HCT116 (cell line): ENCODE measurements around the gene PRPF19. TPM values are rescaled to one million over a fixed set of nuclear protein-coding genes. Genes with fewer than 3 reads are reported as not detected.

Experiments
- ATAC-seq: fragments of 200-7000 bp; cut with Tn5 transposase; 2 replicates; pipeline ENCODE4 v1.9.1; 2020; ENCODE audit warnings: mild to moderate bottlenecking, moderate library complexity
- BruUV-seq: library from RNA; stranded (reverse); fragments of 400-500 nt; replicated peaks from 2 replicates; lab custom pipeline; 2021; lab: Mats Ljungman, UMichigan
- CTCF ChIA-PET: fragments of 300-600 bp; sonication (Branson Sonifier 250); formaldehyde crosslinking; loops from one replicate; lab custom pipeline; 2021; ENCODE audit warnings: antibody characterized with exemption; lab: Charles Lee
- POLR2A ChIA-PET: fragments of 300-600, 350-600 bp; sonication (Branson Sonifier 250); formaldehyde crosslinking; loops from one replicate; lab custom pipeline; 2021; ENCODE audit warnings: antibody characterized with exemption; lab: Charles Lee
- RAD21 ChIA-PET, 2 experiments: fragments of 300-600 bp; sonication (Branson Sonifier 250); formaldehyde crosslinking; loops; one replicate each; lab custom pipeline; 2023; ENCODE audit warnings: low total read pairs in 2 of 2; ENCODE audit not compliant: uncharacterized antibody in 2 of 2, unreplicated experiment in 2 of 2, low non-redundant PET in 1 of 2; lab: Charles Lee
- DNase-seq: peaks from one replicate; pipeline ENCODE4 v3.0.0-alpha.2; 2010; ENCODE audit warnings: low read depth, low spot score
- H2AFZ ChIP-seq: fragments of 200-600 bp; shearing (Covaris generic), sonication (generic); 2 replicates; pipeline ENCODE4 v1.6.1; 2017; ENCODE audit warnings: low read depth, mixed run types, mixed read lengths, antibody characterized with exemption, low read length; ENCODE audit not compliant: poor library complexity, severe bottlenecking
- H3K27ac ChIP-seq: 2 replicates; pipeline ENCODE4 v1.5.1; 2012; ENCODE audit warnings: low read depth, low read length
- H3K27me3 ChIP-seq: fragments of 200-600 bp; sonication (generic); 2 replicates; pipeline ENCODE4 v1.6.1; 2016; ENCODE audit warnings: mixed run types, low read length, mixed read lengths; ENCODE audit not compliant: insufficient read depth
- H3K36me3 ChIP-seq, 2 experiments: fragments of 200-500 bp in 1 of 2; fragments of 200-600 bp in 1 of 2; sonication (Bioruptor generic) in 1 of 2; sonication (generic) in 1 of 2; 2 replicates each; pipeline versions ENCODE4 v1.5.1 to v1.6.1; 2014 to 2016; ENCODE audit warnings: low read length in 2 of 2, inconsistent platforms in 1 of 2, mixed read lengths in 1 of 2, mixed run types in 1 of 2; ENCODE audit not compliant: insufficient read depth in 2 of 2, control insufficient read depth in 1 of 2
- H3K4me1 ChIP-seq, 2 experiments: fragments of 200-600 bp in 1 of 2; sonication (generic) in 1 of 2; 2 replicates each; pipeline versions ENCODE4 v1.5.1 to v1.6.1; 2012 to 2017; ENCODE audit warnings: low read length in 2 of 2, inconsistent platforms in 1 of 2, mild to moderate bottlenecking in 1 of 2, mixed read lengths in 1 of 2, mixed run types in 1 of 2, moderate library complexity in 1 of 2; ENCODE audit not compliant: insufficient read depth in 2 of 2, control insufficient read depth in 1 of 2
- H3K4me2 ChIP-seq: fragments of 200-600 bp; sonication (generic); 2 replicates; pipeline ENCODE4 v1.6.1; 2017; ENCODE audit warnings: mixed run types, low read length, mixed read lengths
- H3K4me3 ChIP-seq, 2 experiments: fragments of 200-600 bp in 1 of 2; sonication (generic) in 1 of 2; replicated peaks in 1 of 2; 2 replicates each; pipeline ENCODE4 v1.5.1; 2011 to 2016; ENCODE audit warnings: low read length in 2 of 2, control low read depth in 1 of 2, low read depth in 1 of 2, mild to moderate bottlenecking in 1 of 2, mixed read lengths in 1 of 2, mixed run types in 1 of 2
- H3K79me2 ChIP-seq: fragments of 200-600 bp; sonication (generic); 2 replicates; pipeline ENCODE4 v1.6.1; 2017; ENCODE audit warnings: mild to moderate bottlenecking, mixed run types, low read length, moderate library complexity, mixed read lengths; ENCODE audit not compliant: insufficient read depth
- H3K9ac ChIP-seq: fragments of 200-600 bp; sonication (generic); 2 replicates; pipeline ENCODE4 v1.6.1; 2016; ENCODE audit warnings: low read length, mixed read lengths
- H3K9me2 ChIP-seq: fragments of 200-600 bp; sonication (generic), shearing (Covaris generic); 2 replicates; pipeline ENCODE4 v1.6.1; 2017; ENCODE audit warnings: mixed run types, mild to moderate bottlenecking, moderate library complexity; ENCODE audit not compliant: insufficient read depth
- H3K9me3 ChIP-seq, 2 experiments: fragments of 200-500 bp in 1 of 2; fragments of 200-600 bp in 1 of 2; sonication (Bioruptor generic) in 1 of 2; sonication (generic) in 1 of 2; 2 replicates each; pipeline ENCODE4 v1.6.1; 2014 to 2017; ENCODE audit warnings: low read length in 2 of 2, mixed read lengths in 2 of 2, inconsistent platforms in 1 of 2, low read depth in 1 of 2, mild to moderate bottlenecking in 1 of 2, mixed run types in 1 of 2, moderate library complexity in 1 of 2; ENCODE audit not compliant: control insufficient read depth in 1 of 2, insufficient read depth in 1 of 2
- H4K20me1 ChIP-seq: fragments of 200-600 bp; sonication (generic), shearing (Covaris generic); 2 replicates; pipeline ENCODE4 v1.6.1; 2017; ENCODE audit warnings: mixed run types, mild to moderate bottlenecking, moderate library complexity; ENCODE audit not compliant: insufficient read depth
- ELF1 ChIP-seq: IDR thresholded peaks from 2 replicates; pipeline ENCODE4 v1.6.1; 2012; ENCODE audit warnings: low read depth, borderline replicate concordance
- EZH2 ChIP-seq: fragments of 200-600 bp; sonication (generic); IDR thresholded peaks from 2 replicates; pipeline ENCODE4 v1.6.1; 2017; ENCODE audit warnings: antibody characterized with exemption, mixed run types
- JUND ChIP-seq: IDR thresholded peaks from 2 replicates; pipeline ENCODE4 v1.6.1; 2012
- SIN3A ChIP-seq: IDR thresholded peaks from 2 replicates; pipeline ENCODE4 v1.6.1; 2012; ENCODE audit warnings: low read depth
- SRF ChIP-seq: IDR thresholded peaks from 2 replicates; pipeline ENCODE4 v1.6.1; 2012; ENCODE audit warnings: low read depth
- TCF7L2 ChIP-seq: IDR thresholded peaks from 2 replicates; pipeline ENCODE4 v1.7.0; 2011; ENCODE audit warnings: borderline replicate concordance, inconsistent platforms; ENCODE audit not compliant: insufficient read depth, insufficient read length; ENCODE audit errors: extremely low read depth
- intact Hi-C: fragments of 100-400 bp; cut with micrococcal nuclease; formaldehyde crosslinking; loops from 2 replicates; pipeline ENCODE4 v1.10.0; 2022
- total RNA-seq: library from RNA; stranded (reverse); gene quantifications from one replicate; pipeline ENCODE4 v1.2.1, GENCODE V29; 2021; ENCODE audit not compliant: unreplicated experiment
- TF ChIP-seq, protein P1 (sequence below): IDR thresholded peaks from 2 replicates; pipeline ENCODE4 v1.6.1; 2012
- TF ChIP-seq, protein P2 (sequence below): IDR thresholded peaks from 2 replicates; pipeline ENCODE4 v1.6.1; 2012
- TF ChIP-seq, protein P3 (sequence below): IDR thresholded peaks from 2 replicates; pipeline ENCODE4 v1.6.1; 2011; ENCODE audit warnings: mild to moderate bottlenecking, low read length, moderate library complexity; ENCODE audit not compliant: insufficient replicate concordance; ENCODE audit errors: extremely low read depth

Gene PRPF19
- total RNA-seq, 1 experiment from 2014 or later = 156 TPM

DNA sequence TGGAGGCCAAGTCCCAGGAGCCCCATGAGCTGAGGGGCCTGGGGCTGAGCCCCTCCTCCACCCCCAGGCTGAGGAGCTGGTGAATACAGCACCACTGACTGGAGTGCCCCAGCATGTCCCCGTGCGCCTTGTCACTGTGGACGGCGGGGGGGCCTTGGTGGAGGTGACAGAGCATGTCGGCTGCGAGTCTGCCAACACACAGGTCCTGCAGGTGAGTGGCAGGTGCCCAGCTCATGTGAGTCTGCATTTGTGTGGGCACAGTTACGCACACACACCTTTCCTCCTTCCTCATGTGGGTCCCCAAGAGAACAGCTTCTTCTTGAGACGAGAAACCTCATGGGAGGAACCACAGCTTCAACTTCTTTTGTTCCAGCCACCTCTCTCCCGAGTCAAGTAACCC lies 25.5 kb upstream of the PRPF19 start:
- H3K9ac ChIP-seq = no peak overlapping the region
- BruUV-seq = no TSS peak
- no peak overlapping the region for H3K4me2 ChIP-seq
- peaks cover 9 to 19% of the 10 kb centered on the region in 2 experiments; a peak in 3 of 4 replicates for H3K36me3 ChIP-seq
- ChIA-PET POLR2A (no interaction called here), CTCF (no interaction called here), RAD21 (no interaction called here)
- H3K4me1 ChIP-seq = no peaks in the 10 kb centered on the region
- H3K27me3 ChIP-seq = no peaks in the 10 kb centered on the region
- no peaks in the 10 kb centered on the region for H3K9me2 ChIP-seq
- H2AFZ ChIP-seq = no peak overlapping the region
- no peaks in the 10 kb centered on the region for H3K79me2 ChIP-seq
- intact Hi-C loops = no loop called here
- H3K4me3 ChIP-seq = no peak overlapping the region
- H3K27ac ChIP-seq = no peak overlapping the region
- H3K9me3 ChIP-seq = no peaks in the 10 kb centered on the region
- DNase-seq (no peak), ATAC-seq (no peak)
- no peaks in the 10 kb centered on the region for H4K20me1 ChIP-seq
- TF ChIP-seq SRF (no peak), ELF1 (no peak), SIN3A (no peak), JUND (no peak), TCF7L2 (no peak), EZH2 (no peak)
- TF ChIP-seq, protein P1, sequence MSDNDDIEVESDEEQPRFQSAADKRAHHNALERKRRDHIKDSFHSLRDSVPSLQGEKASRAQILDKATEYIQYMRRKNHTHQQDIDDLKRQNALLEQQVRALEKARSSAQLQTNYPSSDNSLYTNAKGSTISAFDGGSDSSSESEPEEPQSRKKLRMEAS = no peak
- TF ChIP-seq, protein P2, sequence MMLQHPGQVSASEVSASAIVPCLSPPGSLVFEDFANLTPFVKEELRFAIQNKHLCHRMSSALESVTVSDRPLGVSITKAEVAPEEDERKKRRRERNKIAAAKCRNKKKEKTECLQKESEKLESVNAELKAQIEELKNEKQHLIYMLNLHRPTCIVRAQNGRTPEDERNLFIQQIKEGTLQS = no peak
- TF ChIP-seq, protein P3, sequence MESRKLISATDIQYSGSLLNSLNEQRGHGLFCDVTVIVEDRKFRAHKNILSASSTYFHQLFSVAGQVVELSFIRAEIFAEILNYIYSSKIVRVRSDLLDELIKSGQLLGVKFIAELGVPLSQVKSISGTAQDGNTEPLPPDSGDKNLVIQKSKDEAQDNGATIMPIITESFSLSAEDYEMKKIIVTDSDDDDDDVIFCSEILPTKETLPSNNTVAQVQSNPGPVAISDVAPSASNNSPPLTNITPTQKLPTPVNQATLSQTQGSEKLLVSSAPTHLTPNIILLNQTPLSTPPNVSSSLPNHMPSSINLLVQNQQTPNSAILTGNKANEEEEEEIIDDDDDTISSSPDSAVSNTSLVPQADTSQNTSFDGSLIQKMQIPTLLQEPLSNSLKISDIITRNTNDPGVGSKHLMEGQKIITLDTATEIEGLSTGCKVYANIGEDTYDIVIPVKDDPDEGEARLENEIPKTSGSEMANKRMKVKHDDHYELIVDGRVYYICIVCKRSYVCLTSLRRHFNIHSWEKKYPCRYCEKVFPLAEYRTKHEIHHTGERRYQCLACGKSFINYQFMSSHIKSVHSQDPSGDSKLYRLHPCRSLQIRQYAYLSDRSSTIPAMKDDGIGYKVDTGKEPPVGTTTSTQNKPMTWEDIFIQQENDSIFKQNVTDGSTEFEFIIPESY = no peak
